ENCODE results near the gene TEF.
A peak's percentile ranks its signal among the peaks of the same experiment; 100 is the strongest.
"Not testable (repeated sequence)": the region's sequence is repeated elsewhere in the genome, so short reads cannot be mapped to it uniquely, and the experiment has no call there.

Gene TEF

GRCh38 chr22:41382610-41383009, 868 bp downstream of the TEF start:
- no peak for DNase-seq (ENCODE audit: low read depth)

- DNase-seq (ENCODE audit: low read depth): no peak
These were observed 1.3 kb downstream of the TEF start for GRCh38 chr22:41383085-41383484.

- no peak for DNase-seq (ENCODE audit: low read depth)
These were observed 2.4 kb downstream of the TEF start for GRCh38 chr22:41384128-41384527.

- DNase-seq (ENCODE audit: low read depth): no peak
These were observed 5.6 kb downstream of the TEF start for GRCh38 chr22:41387341-41387740.

GRCh38 chr22:41394012-41394356, 12.2 kb downstream of the TEF start:
- no peak for DNase-seq (ENCODE audit: low read depth)

GRCh38 chr22:41395531-41396240, 13.9 kb downstream of the TEF start:
- DNase-seq (ENCODE audit: low read depth): no peak

- no peak for DNase-seq (ENCODE audit: low read depth)
These were observed 15.5 kb downstream of the TEF start for GRCh38 chr22:41397143-41397811.

- DNase-seq (ENCODE audit: low read depth): no peak
These were observed 17.2 kb downstream of the TEF start for GRCh38 chr22:41398921-41399320.

GRCh38 chr22:41401781-41402648, 20.3 kb downstream of the TEF start:
- no peak for DNase-seq (ENCODE audit: low read depth)

GRCh38 chr22:41402851-41403250, 21.1 kb downstream of the TEF start:
- DNase-seq (ENCODE audit: low read depth): not testable (repeated sequence)

- peak; percentile 83 for DNase-seq (ENCODE audit: low read depth)
These were observed 22.0 kb downstream of the TEF start for GRCh38 chr22:41403532-41404318.

- DNase-seq (ENCODE audit: low read depth): no peak
These were observed 23.8 kb downstream of the TEF start for GRCh38 chr22:41405588-41405987.

GRCh38 chr22:41406410-41406809, 24.7 kb downstream of the TEF start:
- no peak for DNase-seq (ENCODE audit: low read depth)

GRCh38 chr22:41407433-41407832, 25.7 kb downstream of the TEF start:
- DNase-seq (ENCODE audit: low read depth): no peak

GRCh38 chr22:41408665-41409064, 26.9 kb downstream of the TEF start:
- no peak for DNase-seq (ENCODE audit: low read depth)

- no peak for DNase-seq (ENCODE audit: low read depth)
These were observed 28.6 kb downstream of the TEF start for GRCh38 chr22:41410311-41410751.

- no peak for DNase-seq (ENCODE audit: low read depth)
These were observed 29.5 kb downstream of the TEF start for GRCh38 chr22:41411021-41411851.

- no peak for DNase-seq (ENCODE audit: low read depth)
These were observed 33.8 kb downstream of the TEF start for GRCh38 chr22:41415554-41415953.

GRCh38 chr22:41417622-41418390, 36.1 kb downstream of the TEF start:
- no peak for DNase-seq (ENCODE audit: low read depth)

- no peak for DNase-seq (ENCODE audit: low read depth)
These were observed 37.0 kb downstream of the TEF start for GRCh38 chr22:41418717-41419116.

Measured in stromal cell of bone marrow (primary cell).